ENCODE results near the gene FHIT.
"Not testable (repeated sequence)": the region's sequence is repeated elsewhere in the genome, so short reads cannot be mapped to it uniquely, and the experiment has no call there.

Gene FHIT

DNA sequence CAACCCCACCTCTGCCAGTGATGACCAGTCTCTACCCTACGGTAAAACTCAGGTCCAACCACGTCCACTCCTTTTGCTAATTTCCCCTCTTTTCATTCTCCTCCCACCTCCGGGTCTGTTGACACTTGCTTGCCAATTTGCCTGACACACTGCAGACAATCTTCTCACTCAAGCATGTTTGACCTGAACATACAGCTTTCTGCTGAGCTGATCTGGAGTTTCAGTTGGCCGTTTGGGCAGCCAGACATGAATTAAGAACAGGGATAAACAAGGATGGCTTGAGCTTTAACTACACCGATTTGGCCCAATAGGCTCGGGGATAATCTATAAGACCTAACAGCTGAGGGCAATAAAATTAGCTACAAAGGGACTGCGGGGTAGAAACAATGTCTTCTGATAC, 1442.8 kb downstream of the FHIT start:
- DNase-seq (ENCODE audit: low read depth, low spot score), result no peak

DNA sequence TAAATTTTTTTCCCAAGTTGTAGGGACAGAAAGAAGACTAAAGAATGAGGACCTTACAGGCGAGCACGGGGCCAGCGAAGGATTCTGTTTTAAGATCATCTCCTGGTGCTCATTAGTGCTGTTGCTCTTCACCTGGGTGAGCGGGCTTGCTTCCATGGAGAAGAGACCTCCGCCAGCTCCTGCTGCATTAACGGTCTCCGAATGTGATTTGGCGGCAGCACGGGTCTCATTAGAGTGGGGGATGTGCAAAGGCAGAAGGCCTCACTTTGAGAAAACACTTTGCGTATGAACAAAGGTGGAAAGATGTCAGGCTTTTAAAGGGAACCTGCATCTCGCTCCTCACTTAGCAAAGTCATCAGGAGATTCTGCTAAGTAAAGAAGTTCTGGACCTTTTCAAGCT, 1448.0 kb downstream of the FHIT start:
- no peak for DNase-seq (ENCODE audit: low read depth, low spot score)

DNA sequence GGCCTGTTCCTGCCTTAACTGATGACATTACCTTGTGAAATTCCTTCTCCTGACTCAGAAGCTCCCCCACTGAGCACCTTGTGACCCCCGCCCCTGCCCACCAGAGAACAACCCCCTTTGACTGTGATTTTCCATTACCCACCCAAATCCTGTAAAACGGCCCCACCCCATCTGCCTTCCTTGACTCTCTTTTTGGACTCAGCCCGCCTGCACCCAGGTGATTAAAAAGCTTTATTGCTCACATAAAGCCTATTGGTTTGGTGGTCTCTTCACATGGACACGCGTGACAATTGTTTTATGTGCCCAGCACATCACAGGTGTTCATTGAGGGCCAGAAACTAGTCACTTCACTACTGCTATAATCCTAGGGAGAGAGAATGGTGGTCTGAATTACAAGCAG, 1448.8 kb downstream of the FHIT start:
- not testable (repeated sequence) for DNase-seq (ENCODE audit: low read depth, low spot score)

DNA sequence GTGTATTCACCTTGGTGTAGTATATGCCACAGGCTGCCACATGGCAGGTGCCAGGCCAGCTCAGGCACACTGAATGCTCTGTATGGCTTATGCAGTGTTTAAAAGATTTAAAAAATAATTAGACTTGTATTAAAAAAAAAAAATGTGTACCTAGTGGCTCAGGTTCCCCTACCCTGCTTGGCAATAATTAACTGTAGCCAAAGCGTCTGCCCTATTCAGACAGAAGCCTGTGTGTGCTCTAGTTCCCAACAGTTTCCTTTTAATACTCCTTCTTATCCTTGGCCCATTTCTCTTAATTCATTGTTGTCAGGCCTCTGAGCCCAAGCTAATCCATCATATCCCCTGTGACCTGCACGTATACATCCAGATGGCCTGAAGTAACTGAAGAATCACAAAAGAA, 1449.2 kb downstream of the FHIT start:
- DNase-seq (ENCODE audit: low read depth, low spot score), result no peak

DNA sequence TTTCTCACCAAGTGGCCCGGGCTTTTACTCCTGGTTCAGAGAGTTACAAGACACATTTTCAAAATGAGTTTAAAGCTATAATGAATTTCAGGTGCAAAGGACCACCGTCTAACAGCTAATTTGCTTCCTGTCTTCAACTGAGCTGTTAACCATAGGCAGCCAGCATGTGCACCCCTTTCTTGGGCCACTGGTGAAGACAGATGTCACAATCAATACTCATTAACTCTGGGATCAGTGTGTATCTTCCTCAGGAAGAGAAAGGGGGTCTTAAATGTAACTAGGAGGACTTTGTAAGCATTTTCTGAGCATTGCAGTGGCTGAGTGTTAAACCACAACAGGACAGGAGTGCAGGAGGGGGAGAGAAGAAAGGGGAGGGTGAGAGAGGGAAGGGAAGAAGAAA, 1450.8 kb downstream of the FHIT start:
- DNase-seq (ENCODE audit: low read depth, low spot score), result no peak

DNA sequence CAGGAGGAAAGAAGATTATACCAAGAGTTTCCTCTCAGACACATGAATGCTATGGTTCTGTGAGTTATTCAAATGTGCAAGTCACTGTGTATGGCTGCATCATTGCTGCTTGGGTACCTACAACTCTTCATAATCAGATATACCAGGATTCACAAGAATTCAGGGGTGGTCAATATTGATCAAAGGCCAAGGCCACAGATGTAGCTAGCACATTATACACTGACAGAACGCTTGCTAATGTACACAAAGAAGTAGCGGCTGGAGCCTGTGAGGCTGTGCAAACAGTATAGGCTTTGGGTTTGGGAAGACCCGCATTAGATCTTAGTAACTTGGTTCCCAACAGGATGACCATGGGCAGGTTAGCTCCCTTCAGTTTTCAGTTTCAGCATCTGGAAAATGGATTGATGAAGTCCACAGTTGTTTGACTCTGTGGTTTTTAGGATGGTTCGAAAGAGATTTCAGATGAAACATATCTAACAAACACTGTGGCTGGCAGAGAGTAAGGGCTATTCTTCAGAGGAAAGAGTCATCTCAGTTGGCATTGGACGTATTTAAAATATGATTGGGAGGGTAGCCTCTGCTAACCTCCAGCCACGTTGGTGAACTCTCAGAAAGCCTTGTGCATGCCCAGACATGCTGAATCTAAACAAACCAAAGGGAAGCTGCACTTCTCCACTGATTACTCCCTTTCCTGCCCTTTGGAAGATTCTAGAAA, 1452.7 kb downstream of the FHIT start:
- DNase-seq (ENCODE audit: low read depth, low spot score), result no peak

DNA sequence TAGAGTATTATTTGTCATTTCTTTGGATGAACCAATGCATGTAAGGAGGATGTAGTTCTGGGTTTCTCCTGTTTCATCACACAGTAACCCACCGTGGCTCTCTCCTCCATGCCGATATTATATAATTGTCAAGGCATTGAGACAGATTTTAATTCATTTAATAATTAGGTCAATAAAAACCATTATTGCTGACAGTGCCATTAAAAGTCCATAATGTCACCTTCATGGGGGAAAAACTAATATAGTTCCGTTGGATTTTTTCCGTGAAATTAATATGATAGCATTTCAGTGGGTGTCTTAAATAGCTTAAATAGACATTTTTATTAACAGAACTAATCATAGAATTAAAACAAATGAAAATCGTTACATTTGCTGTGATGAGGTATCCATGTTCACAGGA, 1453.7 kb downstream of the FHIT start:
- DNase-seq (ENCODE audit: low read depth, low spot score), result no peak

DNA sequence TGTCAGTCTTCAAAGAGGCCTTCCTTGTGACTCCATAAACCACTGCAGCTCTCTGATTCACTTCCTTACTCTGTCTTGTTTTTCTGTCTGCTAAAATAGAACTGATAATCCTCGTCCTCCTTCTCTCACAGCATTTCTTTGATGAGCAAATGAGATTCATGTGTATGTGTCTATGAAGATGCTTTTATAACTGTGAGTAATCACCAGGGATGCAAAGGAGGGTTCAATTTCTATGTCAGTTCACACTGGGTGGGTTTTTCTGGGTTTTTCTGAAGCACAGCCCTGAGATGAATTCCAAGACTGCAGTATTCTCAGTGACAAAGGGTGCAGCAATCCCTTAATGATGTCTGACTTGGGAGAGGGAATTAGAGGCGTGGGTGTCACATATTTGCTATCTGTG, 1454.8 kb downstream of the FHIT start:
- DNase-seq (ENCODE audit: low read depth, low spot score), result no peak

DNA sequence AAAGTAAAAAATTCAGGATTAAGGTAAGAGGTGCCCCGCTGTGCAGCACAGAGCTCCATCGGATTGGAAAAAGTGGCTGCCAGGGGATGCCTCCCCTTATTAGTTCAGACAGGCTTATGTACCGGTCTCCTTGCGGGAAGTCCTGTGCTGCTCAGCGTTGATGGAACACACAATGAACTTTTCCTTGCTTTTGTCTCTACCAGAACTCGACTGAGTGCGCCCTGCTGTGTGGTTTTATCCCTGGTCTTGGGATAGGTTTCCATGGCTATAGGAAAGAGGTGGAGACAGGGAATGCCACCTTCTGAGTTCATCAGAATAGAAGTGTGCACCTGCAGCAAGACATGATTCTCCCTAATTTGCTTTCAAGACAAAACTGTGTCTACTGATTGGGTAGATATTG, 1455.5 kb downstream of the FHIT start:
- no peak for DNase-seq (ENCODE audit: low read depth, low spot score)

DNA sequence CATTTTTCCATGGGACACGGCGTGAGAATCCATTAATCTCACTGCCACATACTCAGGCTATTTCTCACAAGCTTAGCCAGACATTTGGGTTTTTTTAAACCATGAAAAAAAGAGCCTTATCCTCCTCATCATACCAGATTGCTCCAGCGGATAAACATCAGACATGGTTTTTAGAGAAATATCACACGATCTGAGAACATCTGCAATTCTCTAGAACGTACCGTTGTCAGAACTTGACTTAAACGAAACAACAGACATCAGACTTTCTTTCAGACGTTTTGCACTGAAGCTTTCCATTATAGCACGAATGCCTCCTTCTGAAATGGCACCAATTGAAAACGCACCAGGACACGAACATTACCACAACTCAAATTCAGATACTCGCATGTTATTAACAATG, 1457.3 kb downstream of the FHIT start:
- DNase-seq (ENCODE audit: low read depth, low spot score), result no peak

DNA sequence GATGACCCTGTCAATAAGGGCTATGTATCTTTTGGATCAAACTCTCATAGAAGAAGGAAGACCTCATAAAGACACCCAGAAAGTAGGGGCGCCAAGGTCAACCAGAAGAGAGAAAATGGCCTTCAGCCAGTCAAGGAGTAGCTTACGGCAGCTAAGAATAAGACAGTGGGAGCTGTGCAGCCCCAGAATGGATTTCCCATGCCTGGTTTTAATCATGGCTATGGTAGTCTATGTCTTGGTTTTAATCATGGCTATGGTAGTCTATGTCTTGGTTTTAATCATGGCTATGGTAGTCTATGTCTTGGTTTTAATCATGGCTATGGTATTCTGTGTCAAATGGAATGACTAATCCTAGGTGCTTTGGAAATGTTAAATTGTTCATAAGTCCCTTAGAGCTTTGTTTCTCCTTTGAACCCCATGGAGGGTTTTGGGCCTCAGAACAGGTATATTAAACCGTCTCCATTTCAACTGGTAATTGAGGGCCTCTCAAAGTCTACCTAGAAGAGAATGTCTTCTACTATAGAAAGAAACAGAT, 1459.4 kb downstream of the FHIT start:
- no peak for DNase-seq (ENCODE audit: low read depth, low spot score)

DNA sequence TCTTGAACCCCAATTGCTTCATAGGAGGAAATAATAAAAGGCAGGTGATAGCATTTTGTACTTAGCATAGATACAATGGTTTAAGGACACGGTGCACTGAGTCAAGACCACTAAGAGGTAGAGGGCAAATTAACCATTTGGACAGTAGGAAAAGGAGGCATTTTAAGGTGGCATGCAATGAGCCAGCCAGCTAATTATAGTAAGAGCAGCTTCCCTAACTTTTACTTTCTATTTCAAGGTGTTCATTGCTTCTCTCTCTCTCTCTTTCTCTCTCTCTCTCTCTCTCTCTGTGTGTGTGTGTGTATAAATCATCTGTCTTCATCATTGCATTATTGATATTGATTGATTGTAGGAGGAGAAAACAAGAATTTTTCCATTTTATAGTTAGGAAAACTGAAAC, 1461.0 kb downstream of the FHIT start:
- no peak for DNase-seq (ENCODE audit: low read depth, low spot score)

DNA sequence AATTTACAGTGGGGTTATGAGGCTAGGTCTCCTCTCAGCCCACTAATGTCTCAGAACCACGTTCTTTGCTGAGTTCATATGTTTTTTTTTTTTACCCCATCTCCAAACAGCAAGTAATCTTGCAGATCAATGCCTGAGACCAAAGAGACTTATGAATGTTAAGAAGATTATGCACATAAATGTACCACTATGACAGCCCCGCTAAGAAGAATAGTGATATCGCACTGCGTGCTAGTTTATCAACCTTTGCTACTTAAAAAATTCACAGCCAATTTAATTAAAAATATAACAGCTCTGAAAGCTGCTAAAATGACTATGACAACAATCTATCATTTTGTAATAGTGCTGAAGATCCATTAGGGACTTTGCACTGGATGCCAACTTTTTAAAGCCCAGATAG, 1462.5 kb downstream of the FHIT start:
- no peak for DNase-seq (ENCODE audit: low read depth, low spot score)

DNA sequence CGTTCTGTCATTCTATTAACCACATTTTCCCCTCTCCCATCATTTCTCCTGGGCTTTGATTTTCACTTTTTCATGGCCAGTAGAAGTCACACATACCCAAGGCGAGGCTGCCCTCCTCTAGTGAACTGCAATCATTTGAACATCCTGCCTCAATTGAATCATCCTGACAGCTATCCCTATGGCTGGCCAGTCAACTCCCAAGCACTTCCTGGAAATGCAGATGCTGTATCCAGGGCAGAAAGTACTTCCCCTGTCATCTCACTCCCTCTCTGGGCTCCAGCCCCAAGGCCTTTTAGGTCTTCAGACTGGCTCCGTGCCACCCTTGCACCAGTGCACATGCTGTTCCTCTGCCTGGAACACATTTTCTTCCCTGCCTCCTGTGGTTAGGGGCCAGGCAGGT, 1463.1 kb downstream of the FHIT start:
- no peak for DNase-seq (ENCODE audit: low read depth, low spot score)

DNA sequence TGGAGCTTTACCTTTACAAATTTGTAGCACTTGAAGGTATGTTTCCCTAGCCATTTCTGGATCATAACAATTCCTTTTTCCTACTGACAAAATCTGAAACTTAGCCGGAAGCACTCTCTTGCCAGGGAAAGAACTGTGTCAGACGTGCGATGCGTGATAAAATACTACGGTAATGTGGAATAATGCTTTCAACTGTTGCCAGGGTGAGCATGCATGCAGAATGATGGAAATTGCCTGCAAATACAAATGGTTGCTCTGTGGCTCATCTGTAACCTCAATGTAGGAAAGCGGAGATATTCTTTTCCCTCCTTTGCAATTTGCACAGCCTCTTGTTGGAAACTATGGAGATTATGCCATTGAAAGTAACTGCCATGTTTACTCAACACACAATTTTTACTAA, 1464.9 kb downstream of the FHIT start:
- DNase-seq (ENCODE audit: low read depth, low spot score), result no peak

DNA sequence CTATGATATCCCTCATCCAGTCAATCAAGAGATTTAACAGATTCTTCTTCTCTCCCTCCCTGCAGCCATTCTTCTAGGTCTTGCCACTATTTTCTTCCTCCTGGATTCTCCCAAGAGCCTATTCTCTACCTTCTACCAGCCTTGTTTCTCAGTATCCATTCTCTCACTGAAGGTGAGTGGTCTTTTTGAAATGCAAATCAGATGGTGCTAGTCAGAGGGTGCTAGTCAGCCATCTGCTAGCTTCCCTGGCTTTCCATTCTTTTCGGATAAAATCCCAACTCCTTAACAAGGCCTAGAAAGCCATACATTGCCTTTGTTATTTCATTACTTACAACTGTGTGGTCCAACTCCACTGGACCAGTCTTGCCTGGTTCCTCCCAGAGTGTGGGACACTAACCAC, 1467.1 kb downstream of the FHIT start:
- DNase-seq (ENCODE audit: low read depth, low spot score), result no peak

DNA sequence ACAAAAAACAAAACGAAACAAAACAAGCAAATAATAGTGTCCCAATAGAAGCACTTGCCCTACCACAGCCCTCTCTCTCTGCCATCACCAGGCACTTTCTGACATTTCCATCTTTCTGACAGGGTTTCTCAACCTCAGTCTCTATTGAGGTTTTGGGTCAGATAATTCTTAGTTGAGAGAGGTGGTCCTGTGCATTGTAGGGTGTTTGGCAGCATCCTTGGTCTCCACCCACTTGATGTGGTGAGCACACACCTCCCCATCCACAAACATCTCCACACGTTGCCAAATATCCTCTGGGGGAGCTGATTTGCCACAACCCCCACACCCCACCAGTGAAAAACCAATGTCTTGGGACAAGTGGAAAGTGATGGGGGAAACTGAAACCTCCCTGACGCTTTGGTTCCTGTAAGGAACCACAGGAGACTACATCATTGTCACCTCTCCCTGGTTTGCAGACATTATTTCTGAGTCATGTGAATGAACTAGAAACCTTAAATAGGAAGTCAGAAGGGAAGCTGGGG, 1467.7 kb downstream of the FHIT start:
- no peak for DNase-seq (ENCODE audit: low read depth, low spot score)

DNA sequence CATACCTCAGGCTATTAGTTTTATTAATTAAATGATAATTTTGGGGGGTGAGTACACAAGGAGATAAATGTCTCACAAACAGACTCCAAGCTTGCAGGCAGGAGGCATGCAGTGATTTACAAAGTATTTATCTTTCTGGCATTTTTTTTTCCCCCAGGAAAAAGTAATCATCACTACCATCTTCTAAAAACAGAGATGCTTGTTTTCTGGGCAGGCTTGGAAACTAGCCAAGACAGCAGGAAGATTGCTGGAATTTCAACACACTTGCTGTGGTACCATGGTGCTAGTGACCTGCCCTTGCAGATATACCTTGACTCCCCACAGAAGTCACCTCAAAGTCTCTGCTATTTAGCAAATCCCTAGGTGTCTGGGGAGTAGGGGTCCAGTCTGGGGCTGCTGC, 1468.6 kb downstream of the FHIT start:
- no peak for DNase-seq (ENCODE audit: low read depth, low spot score)

DNA sequence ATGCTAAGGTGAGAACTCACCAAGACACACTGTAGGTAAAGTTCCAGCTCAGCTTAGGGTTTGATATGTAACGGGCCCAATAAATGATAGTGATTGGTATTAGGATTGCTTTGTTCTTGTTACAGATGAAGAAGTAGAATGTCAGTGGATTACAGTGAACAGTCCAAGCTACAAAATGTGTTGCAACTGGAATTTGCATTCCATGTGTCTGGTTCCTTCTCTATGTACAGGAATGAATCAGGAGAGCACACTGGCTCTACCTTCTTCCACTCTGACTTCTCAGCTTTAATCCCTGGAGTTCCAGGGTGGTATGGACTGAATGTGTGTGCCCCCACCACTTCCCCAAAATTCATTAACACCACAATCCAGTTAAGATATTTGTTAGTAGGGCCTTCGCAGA, 1471.0 kb downstream of the FHIT start:
- DNase-seq (ENCODE audit: low read depth, low spot score), result no peak

DNA sequence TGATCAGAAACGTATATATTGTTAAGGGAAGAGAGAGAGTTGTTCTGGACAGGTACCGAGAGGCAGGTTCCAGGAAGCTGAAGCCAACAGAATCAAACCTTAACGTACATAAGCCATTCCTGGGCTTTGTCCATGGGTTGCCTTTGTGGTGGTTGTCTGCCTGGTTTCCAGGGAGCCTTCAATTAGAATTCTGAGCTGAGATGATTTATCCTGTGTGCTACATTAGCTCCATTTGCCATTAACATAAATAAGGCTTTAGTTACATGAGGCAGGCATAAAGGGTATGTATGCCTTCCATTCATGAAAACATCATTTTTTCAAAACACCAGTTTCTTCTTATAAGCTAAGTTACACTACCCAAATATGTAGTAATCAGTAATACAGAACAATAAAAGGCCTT, 1472.0 kb downstream of the FHIT start:
- no peak for DNase-seq (ENCODE audit: low read depth, low spot score)

DNA sequence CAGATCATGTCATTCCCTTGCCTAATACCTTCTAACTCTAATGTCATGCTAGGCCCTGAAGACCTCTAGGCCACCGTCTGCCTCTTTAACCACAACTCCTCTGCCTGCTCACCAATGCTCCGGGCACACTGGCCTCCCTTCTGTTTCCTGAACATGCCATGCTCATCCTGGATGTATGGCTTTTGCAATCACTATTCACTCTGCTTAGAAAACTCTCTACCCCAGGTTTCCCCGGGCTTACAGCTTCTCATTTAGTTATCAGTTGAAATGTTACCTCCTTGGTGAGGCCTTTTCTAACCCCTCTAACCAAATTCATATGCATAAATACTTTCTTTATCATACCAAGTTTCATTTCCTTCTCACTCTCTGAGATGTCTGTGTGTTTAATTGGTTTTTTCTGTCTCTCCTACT, 1473.6 kb downstream of the FHIT start:
- DNase-seq (ENCODE audit: low read depth, low spot score), result no peak

DNA sequence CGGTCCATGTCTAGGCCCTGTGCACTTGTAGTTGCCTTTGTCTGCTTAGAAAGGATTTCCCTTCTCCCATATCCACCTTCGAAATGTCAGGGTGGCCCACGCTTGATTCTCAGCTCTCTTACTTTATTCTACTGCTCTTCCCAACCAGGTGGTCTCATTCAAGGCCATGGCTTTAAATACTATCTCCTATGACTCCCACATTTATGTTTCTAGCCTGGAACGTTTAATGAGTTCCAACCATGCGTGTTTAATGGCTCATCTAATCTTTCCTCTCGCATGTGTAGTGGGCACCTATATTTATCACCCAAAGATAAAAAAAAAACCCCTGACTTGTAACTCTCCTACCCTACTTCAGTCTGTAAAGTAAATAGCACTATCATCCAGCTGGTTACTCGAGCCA, 1474.2 kb downstream of the FHIT start:
- no peak for DNase-seq (ENCODE audit: low read depth, low spot score)

DNA sequence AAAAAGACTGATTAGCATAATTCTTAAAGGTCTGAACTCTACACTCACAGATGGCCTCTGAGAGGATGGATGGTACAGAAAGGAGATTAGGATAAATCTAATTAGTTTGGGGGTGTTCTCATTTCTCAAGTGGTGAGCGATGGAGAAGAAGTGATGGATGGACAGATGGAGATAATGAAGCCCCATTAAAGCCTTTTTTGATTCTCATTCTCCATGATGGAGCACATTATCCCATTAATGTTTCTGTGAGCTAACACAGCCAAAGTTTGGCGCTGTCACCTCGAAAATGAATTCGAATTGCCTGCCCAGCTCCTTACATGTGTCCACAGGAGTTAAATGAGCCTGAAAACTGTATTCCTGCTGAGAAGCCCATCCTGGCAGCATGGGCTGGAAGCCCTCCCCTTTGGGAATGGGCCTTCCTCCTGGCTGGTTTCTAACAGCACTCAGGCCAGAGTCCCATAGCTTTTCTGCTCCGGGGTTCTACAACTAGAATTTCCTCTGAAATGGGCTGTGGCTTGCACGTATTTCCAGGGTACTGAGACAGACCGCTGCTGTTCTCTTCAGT, 1475.4 kb downstream of the FHIT start:
- no peak for DNase-seq (ENCODE audit: low read depth, low spot score)
